Fibroblast of the aortic adventitia (primary cell): ENCODE results near the gene HPD. TPM values are rescaled to one million over a fixed set of nuclear protein-coding genes. Genes with fewer than 3 reads are reported as not detected.

Experiments
- DNase-seq: peaks from one replicate; pipeline ENCODE4 v3.0.0-alpha.2; 2010; ENCODE audit warnings: low read depth
- H3K4me3 ChIP-seq: 2 replicates; pipeline ENCODE4 v1.5.1; 2011; ENCODE audit warnings: low read depth, mild to moderate bottlenecking, control low read depth, low read length, moderate library complexity
- CTCF ChIP-seq: IDR thresholded peaks from 2 replicates; pipeline ENCODE4 v1.5.1; 2011; ENCODE audit warnings: mild to moderate bottlenecking, low read length, control low read depth, inconsistent platforms; ENCODE audit not compliant: insufficient read depth
- total RNA-seq: library from RNA; depleted of rRNA; stranded (reverse); fragments of >200 nt; gene quantifications from 2 replicates; pipeline ENCODE4 v1.2.3, GENCODE V29; 2012; ENCODE audit warnings: low replicate concordance

HPD gene
- total RNA-seq, 1 donor, result 1.8 TPM

GRCh38 chr12:121838126-121838525 lies 20.5 kb downstream of the HPD start:
- H3K4me3 ChIP-seq, result no peak overlapping the region
- DNase-seq, result no peak
- TF ChIP-seq CTCF, result no peak

GRCh38 chr12:121837680-121838079 lies 21.0 kb downstream of the HPD start:
- H3K4me3 ChIP-seq, result no peak overlapping the region
- peak; percentile 16 for TF ChIP-seq CTCF
- no peak for DNase-seq

- no peak for TF ChIP-seq CTCF
- DNase-seq, result no peak
These were observed 27.0 kb downstream of the HPD start for GRCh38 chr12:121831571-121832245.

GRCh38 chr12:121830588-121831265 lies 27.9 kb downstream of the HPD start:
- no peak overlapping the region for H3K4me3 ChIP-seq
- no peak for TF ChIP-seq CTCF
- DNase-seq, result no peak

More at GRCh38 chr12:121831571-121832245, 27.0 kb downstream of the HPD start:
- no peak overlapping the region for H3K4me3 ChIP-seq

GRCh38 chr12:121830134-121830533 lies 28.5 kb downstream of the HPD start:
- TF ChIP-seq CTCF, result no peak
- H3K4me3 ChIP-seq, result no peak overlapping the region
- no peak for DNase-seq

GRCh38 chr12:121829250-121829918 lies 29.3 kb downstream of the HPD start:
- no peak overlapping the region for H3K4me3 ChIP-seq
- no peak for TF ChIP-seq CTCF
- DNase-seq, result no peak
